Liver (tissue), 9 donors: ENCODE measurements around the gene DEXI. TPM values are rescaled to one million over a fixed set of nuclear protein-coding genes. Genes with fewer than 3 reads are reported as not detected.

ENCODE experiments used
- DNase-seq: peaks from one replicate; pipeline ENCODE4 v3.0.0-alpha.2; 2017; ENCODE audit warnings: low spot score
- H3K27ac ChIP-seq, 2 donors: one replicate each; pipeline ENCODE4 v1.7.0; 2013; ENCODE audit warnings: inconsistent platforms in 2 of 2, low read length in 2 of 2, control low read depth in 1 of 2, low read depth in 1 of 2, mild to moderate bottlenecking in 1 of 2
- H3K27me3 ChIP-seq, 4 donors: one replicate each; pipeline versions ENCODE4 v1.6.1 to v1.7.0; 2013; ENCODE audit warnings: low read length in 3 of 4, inconsistent platforms in 1 of 4, mild to moderate bottlenecking in 1 of 4, moderate library complexity in 1 of 4; ENCODE audit not compliant: control insufficient read depth in 4 of 4, insufficient read depth in 4 of 4
- H3K36me3 ChIP-seq, 4 donors: one replicate each; pipeline versions ENCODE4 v1.6.1 to v1.7.0; 2013; ENCODE audit warnings: low read length in 3 of 4, mild to moderate bottlenecking in 3 of 4, low read depth in 1 of 4, moderate library complexity in 1 of 4; ENCODE audit not compliant: control insufficient read depth in 4 of 4, insufficient read depth in 3 of 4
- H3K4me1 ChIP-seq, 4 donors: one replicate each; pipeline versions ENCODE4 v1.6.1 to v1.7.0; 2013; ENCODE audit warnings: low read length in 3 of 4, mild to moderate bottlenecking in 3 of 4, moderate library complexity in 1 of 4; ENCODE audit not compliant: control insufficient read depth in 4 of 4, insufficient read depth in 4 of 4
- H3K4me3 ChIP-seq, 3 donors: one replicate each; pipeline versions ENCODE4 v1.6.1 to v1.7.0; 2013; ENCODE audit warnings: low read length in 3 of 3, control low read depth in 1 of 3, low read depth in 1 of 3, mild to moderate bottlenecking in 1 of 3
- H3K9ac ChIP-seq, 2 donors: one replicate each; pipeline ENCODE4 v1.7.0; 2013; ENCODE audit warnings: low read length in 2 of 2, mild to moderate bottlenecking in 2 of 2, moderate library complexity in 2 of 2, control low read depth in 1 of 2, low read depth in 1 of 2
- H3K9me3 ChIP-seq, 4 donors: one replicate each; pipeline versions ENCODE4 v1.6.1 to v1.7.0; 2013; ENCODE audit warnings: low read length in 3 of 4; ENCODE audit not compliant: control insufficient read depth in 4 of 4
- EGR1 ChIP-seq, 2 donors: IDR thresholded peaks; 2 replicates each; pipeline ENCODE4 v1.6.1; 2016 to 2018; ENCODE audit warnings: antibody characterized with exemption in 2 of 2, low read depth in 2 of 2
- FOXA1 ChIP-seq: IDR thresholded peaks from 2 replicates; pipeline ENCODE4 v1.6.1; 2016; ENCODE audit warnings: antibody characterized with exemption
- FOXA2 ChIP-seq: IDR thresholded peaks from 2 replicates; pipeline ENCODE4 v1.6.1; 2016; ENCODE audit warnings: antibody characterized with exemption
- GABPA ChIP-seq, 2 donors: IDR thresholded peaks in 1 of 2; conservative IDR thresholded peaks in 1 of 2; 2 replicates each; pipeline ENCODE4 v1.6.1; 2016; ENCODE audit warnings: antibody characterized with exemption in 2 of 2, mild to moderate bottlenecking in 1 of 2, moderate library complexity in 1 of 2
- HNF4A ChIP-seq, 2 donors: conservative IDR thresholded peaks; 2 replicates each; pipeline ENCODE4 v1.6.1; 2016; ENCODE audit warnings: antibody characterized with exemption in 2 of 2, mild to moderate bottlenecking in 2 of 2
- HNF4G ChIP-seq: IDR thresholded peaks from 2 replicates; pipeline ENCODE4 v1.6.1; 2016; ENCODE audit warnings: antibody characterized with exemption
- JUND ChIP-seq, 2 donors: IDR thresholded peaks; 2 replicates each; pipeline ENCODE4 v1.6.1; 2016; ENCODE audit warnings: antibody characterized with exemption in 2 of 2
- NR2F2 ChIP-seq: IDR thresholded peaks from 2 replicates; pipeline ENCODE4 v1.6.1; 2016; ENCODE audit warnings: antibody characterized with exemption
- RAD21 ChIP-seq, 2 donors: IDR thresholded peaks; 2 replicates each; pipeline ENCODE4 v1.6.1; 2016; ENCODE audit warnings: antibody characterized with exemption in 2 of 2, mild to moderate bottlenecking in 2 of 2
- RXRA ChIP-seq, 2 donors: IDR thresholded peaks; 2 replicates each; pipeline ENCODE4 v1.6.1; 2017 to 2018; ENCODE audit warnings: antibody characterized with exemption in 2 of 2, mild to moderate bottlenecking in 1 of 2
- SP1 ChIP-seq: IDR thresholded peaks from 2 replicates; pipeline ENCODE4 v1.6.1; 2018; ENCODE audit warnings: antibody characterized with exemption, mild to moderate bottlenecking
- TAF1 ChIP-seq: conservative IDR thresholded peaks from 2 replicates; pipeline ENCODE4 v1.6.1; 2016; ENCODE audit warnings: antibody characterized with exemption, mild to moderate bottlenecking
- YY1 ChIP-seq: IDR thresholded peaks from 2 replicates; pipeline ENCODE4 v1.6.1; 2016; ENCODE audit warnings: antibody characterized with exemption, mild to moderate bottlenecking
- WGBS: extraction: QIAGEN DNeasy Blood & Tissue Kit; methylation state at CpG from one replicate; pipeline ENCODE4 v1.1.7; 2013; 5-methylcytosine and 5-hydroxymethylcytosine counted together
- polyA plus RNA-seq, 2 donors: library from polyadenylated mRNA; stranded (reverse) in 1 of 2; unstranded in 1 of 2; fragments of 200-250 nt in 1 of 2; fragments of >200 nt in 1 of 2; fragmentation: Nextera tagmentation in 1 of 2; extraction: Ambion mirVana in 1 of 2; gene quantifications; one replicate each; pipeline versions ENCODE4 v1.2.1 to v1.2.3, GENCODE V29; 2013 to 2015
- total RNA-seq, 2 donors: library from RNA; depleted of rRNA; stranded (reverse); fragments of >200 nt; gene quantifications; one replicate each; pipeline ENCODE4 v1.2.3, GENCODE V29; 2014
- TF ChIP-seq, protein P1 (sequence below): IDR thresholded peaks from 2 replicates; pipeline ENCODE4 v1.6.1; 2016; ENCODE audit warnings: antibody characterized with exemption
- TF ChIP-seq, protein P2 (sequence below): IDR thresholded peaks from 2 replicates; pipeline ENCODE4 v1.6.1; 2016; ENCODE audit warnings: antibody characterized with exemption
- TF ChIP-seq, protein P3 (sequence below): IDR thresholded peaks from 2 replicates; pipeline ENCODE4 v1.6.1; 2016; ENCODE audit warnings: antibody characterized with exemption
- TF ChIP-seq, protein P4 (sequence below): IDR thresholded peaks from 2 replicates; pipeline ENCODE4 v1.6.1; 2016; ENCODE audit warnings: antibody characterized with exemption, mild to moderate bottlenecking
- donor health status: healthy.
- donor health status: healthy.
- donor health status: healthy.
- donor health status: healthy.
- donor health status: healthy.

DEXI gene
- total and polyA plus RNA-seq, 4 donors, result 13.6 to 69.9 (median 41.8) TPM

DNA sequence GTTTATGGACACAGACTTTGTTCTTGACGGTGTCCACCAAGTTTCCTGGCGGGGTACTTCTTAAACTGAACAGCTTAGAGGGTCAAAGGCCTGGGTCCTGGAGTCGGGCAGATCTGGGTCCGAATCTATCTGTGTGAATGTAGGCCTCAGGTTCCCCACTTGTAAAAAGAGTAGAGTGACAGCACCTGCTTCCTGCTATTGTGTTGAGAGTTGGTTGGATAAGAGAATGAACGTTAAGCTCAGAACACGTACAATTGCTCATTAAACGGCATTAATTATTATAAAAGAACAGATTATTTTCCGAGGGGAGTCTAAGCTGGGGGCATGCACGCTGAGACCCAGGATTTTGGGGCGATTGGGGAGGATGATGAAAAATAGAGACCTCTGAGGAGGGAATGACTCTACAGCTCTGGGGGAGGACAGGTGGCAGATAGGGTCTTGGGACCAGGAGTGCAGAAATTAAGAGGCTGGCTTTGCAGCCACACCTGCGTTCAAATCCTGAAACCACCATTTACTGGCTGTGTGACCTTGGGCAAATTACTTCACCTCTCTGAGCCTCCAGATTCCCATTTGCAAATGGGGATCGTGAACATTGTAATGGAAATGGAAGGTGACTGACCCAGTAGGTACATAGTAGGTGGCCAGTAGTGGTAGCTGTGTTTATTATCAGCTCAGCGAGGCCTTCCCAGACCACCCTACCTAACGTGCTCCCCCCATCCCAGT is 3.0 kb upstream of the DEXI start:
- Histone ChIP-seq H3K36me3 (no peaks in the 10 kb centered on the region), H3K4me3 (peak overlapping the region; percentile 58 to 93 (median 71)), H3K27me3 (no peaks in the 10 kb centered on the region), H3K27ac (no peak overlapping the region), H3K9me3 (no peaks in the 10 kb centered on the region), H3K4me1 (peaks cover 7 to 49% (median 37%) of the 10 kb centered on the region in 4 donors), H3K9ac (peak overlapping the region; percentile 11 to 77)
- TF ChIP-seq HNF4G (no peak), YY1 (no peak), SP1 (no peak), JUND (IDR thresholded peaks at IDR 0.05) (no peak), NR2F2 (no peak), HNF4A (conservative IDR thresholded peaks at IDR 0.05) (no peak), FOXA1 (no peak), TAF1 (no peak), GABPA (IDR thresholded peaks at IDR 0.05 in 1 of 2, conservative IDR thresholded peaks at IDR 0.05 in 1 of 2) (no peak), FOXA2 (no peak), RXRA (IDR thresholded peaks at IDR 0.05) (no peak)
- TF ChIP-seq, protein P1, sequence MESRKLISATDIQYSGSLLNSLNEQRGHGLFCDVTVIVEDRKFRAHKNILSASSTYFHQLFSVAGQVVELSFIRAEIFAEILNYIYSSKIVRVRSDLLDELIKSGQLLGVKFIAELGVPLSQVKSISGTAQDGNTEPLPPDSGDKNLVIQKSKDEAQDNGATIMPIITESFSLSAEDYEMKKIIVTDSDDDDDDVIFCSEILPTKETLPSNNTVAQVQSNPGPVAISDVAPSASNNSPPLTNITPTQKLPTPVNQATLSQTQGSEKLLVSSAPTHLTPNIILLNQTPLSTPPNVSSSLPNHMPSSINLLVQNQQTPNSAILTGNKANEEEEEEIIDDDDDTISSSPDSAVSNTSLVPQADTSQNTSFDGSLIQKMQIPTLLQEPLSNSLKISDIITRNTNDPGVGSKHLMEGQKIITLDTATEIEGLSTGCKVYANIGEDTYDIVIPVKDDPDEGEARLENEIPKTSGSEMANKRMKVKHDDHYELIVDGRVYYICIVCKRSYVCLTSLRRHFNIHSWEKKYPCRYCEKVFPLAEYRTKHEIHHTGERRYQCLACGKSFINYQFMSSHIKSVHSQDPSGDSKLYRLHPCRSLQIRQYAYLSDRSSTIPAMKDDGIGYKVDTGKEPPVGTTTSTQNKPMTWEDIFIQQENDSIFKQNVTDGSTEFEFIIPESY, result no peak
- TF ChIP-seq, protein P2, sequence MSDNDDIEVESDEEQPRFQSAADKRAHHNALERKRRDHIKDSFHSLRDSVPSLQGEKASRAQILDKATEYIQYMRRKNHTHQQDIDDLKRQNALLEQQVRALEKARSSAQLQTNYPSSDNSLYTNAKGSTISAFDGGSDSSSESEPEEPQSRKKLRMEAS, result no peak
- TF ChIP-seq, protein P3, sequence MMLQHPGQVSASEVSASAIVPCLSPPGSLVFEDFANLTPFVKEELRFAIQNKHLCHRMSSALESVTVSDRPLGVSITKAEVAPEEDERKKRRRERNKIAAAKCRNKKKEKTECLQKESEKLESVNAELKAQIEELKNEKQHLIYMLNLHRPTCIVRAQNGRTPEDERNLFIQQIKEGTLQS, result no peak
- DNase-seq, result no peak
- WGBS, result 35% methylated on average over 14 of the region's 14 CpGs

DNA sequence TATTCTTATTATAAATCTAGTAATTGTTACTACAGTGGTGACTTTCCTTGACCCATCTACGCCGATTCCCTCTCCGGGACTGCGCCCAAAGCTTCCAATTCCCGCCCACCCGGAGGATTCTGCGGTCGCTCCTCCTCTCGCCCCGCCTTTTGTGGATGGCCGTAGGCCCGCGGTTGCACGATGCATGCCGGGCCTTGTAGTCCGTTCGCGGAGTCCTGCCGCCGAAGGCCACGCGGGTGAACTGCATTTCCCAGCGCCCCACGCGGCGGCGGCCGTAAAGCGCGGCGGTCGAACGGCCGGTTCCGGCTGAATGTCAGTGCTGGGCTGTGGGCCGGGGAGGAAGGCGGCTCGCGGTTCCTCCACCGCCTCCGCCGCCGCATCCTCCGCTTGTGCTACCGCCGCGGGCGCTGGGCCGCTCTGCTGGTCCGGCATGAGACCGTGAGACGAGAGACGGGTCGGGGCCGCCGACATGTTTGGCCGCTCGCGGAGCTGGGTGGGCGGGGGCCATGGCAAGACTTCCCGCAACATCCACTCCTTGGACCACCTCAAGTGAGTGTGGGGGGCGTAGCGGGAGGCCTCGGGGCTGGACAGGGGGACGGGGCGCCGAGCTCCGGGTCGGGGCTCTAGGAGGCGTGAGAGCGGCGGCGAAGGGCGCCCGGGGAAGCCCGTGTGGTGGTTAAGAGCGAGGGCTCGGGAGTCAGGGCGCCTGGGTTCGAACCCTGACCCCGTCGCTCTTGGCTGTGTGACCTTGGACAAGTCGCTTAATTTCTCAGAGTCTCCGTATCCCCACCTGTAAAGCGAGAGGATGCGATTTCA is 2.2 kb upstream of the DEXI start, which contains the start of gene CLEC16A:
TSS of gene CLEC16A (plus strand) at position 316 of the 816 bp plus-strand sequence. CDS start at position 470, 154 bp downstream.
- peak within 1 kb of the TSS; percentile 78 to 79 for H3K27ac ChIP-seq
- H3K4me3 ChIP-seq, result peak within 1 kb of the TSS; percentile 58 to 93 (median 71)
- under 1% methylated on average over 86 of the region's 86 CpGs for WGBS
- H3K4me1 ChIP-seq, result peaks cover 4 to 57% (median 44%) of the 10 kb centered on the region in 4 donors
- H3K36me3 ChIP-seq, result no peaks in the 10 kb centered on the region
- H3K9me3 ChIP-seq, result no peaks in the 10 kb centered on the region
- DNase-seq, result peak; percentile 97
- H3K9ac ChIP-seq, result peak within 1 kb of the TSS; percentile 11 to 77
- no peak for TF ChIP-seq TAF1
- peak; percentile 71 for TF ChIP-seq YY1
- TF ChIP-seq EGR1 (IDR thresholded peaks at IDR 0.05; ENCODE audit: low read depth in 2 of 2), result peak in 1 of 2 donors; percentile 66
- TF ChIP-seq JUND (IDR thresholded peaks at IDR 0.05), result no peak
- TF ChIP-seq HNF4G, result no peak
- TF ChIP-seq RXRA (IDR thresholded peaks at IDR 0.05), result no peak
- TF ChIP-seq, protein P3, result no peak
- no peak for TF ChIP-seq HNF4A (conservative IDR thresholded peaks at IDR 0.05)
- TF ChIP-seq, protein P4, sequence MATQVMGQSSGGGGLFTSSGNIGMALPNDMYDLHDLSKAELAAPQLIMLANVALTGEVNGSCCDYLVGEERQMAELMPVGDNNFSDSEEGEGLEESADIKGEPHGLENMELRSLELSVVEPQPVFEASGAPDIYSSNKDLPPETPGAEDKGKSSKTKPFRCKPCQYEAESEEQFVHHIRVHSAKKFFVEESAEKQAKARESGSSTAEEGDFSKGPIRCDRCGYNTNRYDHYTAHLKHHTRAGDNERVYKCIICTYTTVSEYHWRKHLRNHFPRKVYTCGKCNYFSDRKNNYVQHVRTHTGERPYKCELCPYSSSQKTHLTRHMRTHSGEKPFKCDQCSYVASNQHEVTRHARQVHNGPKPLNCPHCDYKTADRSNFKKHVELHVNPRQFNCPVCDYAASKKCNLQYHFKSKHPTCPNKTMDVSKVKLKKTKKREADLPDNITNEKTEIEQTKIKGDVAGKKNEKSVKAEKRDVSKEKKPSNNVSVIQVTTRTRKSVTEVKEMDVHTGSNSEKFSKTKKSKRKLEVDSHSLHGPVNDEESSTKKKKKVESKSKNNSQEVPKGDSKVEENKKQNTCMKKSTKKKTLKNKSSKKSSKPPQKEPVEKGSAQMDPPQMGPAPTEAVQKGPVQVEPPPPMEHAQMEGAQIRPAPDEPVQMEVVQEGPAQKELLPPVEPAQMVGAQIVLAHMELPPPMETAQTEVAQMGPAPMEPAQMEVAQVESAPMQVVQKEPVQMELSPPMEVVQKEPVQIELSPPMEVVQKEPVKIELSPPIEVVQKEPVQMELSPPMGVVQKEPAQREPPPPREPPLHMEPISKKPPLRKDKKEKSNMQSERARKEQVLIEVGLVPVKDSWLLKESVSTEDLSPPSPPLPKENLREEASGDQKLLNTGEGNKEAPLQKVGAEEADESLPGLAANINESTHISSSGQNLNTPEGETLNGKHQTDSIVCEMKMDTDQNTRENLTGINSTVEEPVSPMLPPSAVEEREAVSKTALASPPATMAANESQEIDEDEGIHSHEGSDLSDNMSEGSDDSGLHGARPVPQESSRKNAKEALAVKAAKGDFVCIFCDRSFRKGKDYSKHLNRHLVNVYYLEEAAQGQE, result peak; percentile 56
- no peak for TF ChIP-seq NR2F2
- peak in 1 of 2 donors; percentile 24 for TF ChIP-seq RAD21 (IDR thresholded peaks at IDR 0.05)
- peak in 1 of 2 donors; percentile 88 for TF ChIP-seq GABPA (IDR thresholded peaks at IDR 0.05 in 1 of 2, conservative IDR thresholded peaks at IDR 0.05 in 1 of 2)
- TF ChIP-seq FOXA2, result no peak
- TF ChIP-seq SP1, result no peak
- TF ChIP-seq, protein P2, result peak; percentile 24
- TF ChIP-seq, protein P1, result peak; percentile 49
- no peaks in the 10 kb centered on the region for H3K27me3 ChIP-seq
